Head of caudate nucleus (tissue), 42 donors: ENCODE measurements around the gene HPD.
"Not testable (repeated sequence)": the region's sequence is repeated elsewhere in the genome, so short reads cannot be mapped to it uniquely, and the experiment has no call there.

Source experiments
- DNase-seq, 42 donors: peaks; one replicate each; pipeline versions ENCODE4 v3.0.0 to v3.0.0-alpha.2; 2020 to 2021; ENCODE audit warnings: mixed read lengths in 7 of 42
- intact Hi-C: fragments of 100-400 bp; cut with DNase I; formaldehyde crosslinking; loops from one replicate; pipeline ENCODE4 v1.15.0; 2022

The HPD gene

GRCh38 chr12:121795034-121795968 is 63.4 kb downstream of the HPD start:
- intact Hi-C loops: loop anchor here (5.0 kb wide), 1 partner anchor 92 kb away; the partner anchor contains the start of gene PSMD9
- peak; percentile 64 to 96 (median 90) for DNase-seq

GRCh38 chr12:121794534-121795033 is 64.1 kb downstream of the HPD start:
- intact Hi-C loops: loop anchor here (5.0 kb wide), 2 partner anchors 93 to 97 kb away; partner anchors contain the start of gene PSMD9
- no peak for DNase-seq

GRCh38 chr12:121793838-121794533 is 64.7 kb downstream of the HPD start:
- intact Hi-C loops: loop anchor here (5.0 kb wide), 1 partner anchor 97 kb away; no protein-coding TSS in a partner anchor
- DNase-seq: peak; percentile 68 to 95 (median 88)

GRCh38 chr12:121793440-121793837 is 65.2 kb downstream of the HPD start, which contains the start of gene RHOF:
TSS of gene RHOF (minus strand) at chr12:121793688. CDS start at chr12:121793633, 55 bp downstream.
- intact Hi-C loops: loop anchor here (5.0 kb wide), 1 partner anchor 96 kb away; no protein-coding TSS in a partner anchor
- peak in 3 of 42 donors; percentile 31 to 54 (median 45) for DNase-seq

GRCh38 chr12:121792607-121793439 is 65.8 kb downstream of the HPD start:
- intact Hi-C loops: loop anchor here (5.0 kb wide), 1 partner anchor 96 kb away; no protein-coding TSS in a partner anchor
- DNase-seq: peak in 1 of 42 donors; percentile 5

- intact Hi-C loops: loop anchor here (5.0 kb wide), 1 partner anchor 95 kb away; no protein-coding TSS in a partner anchor
- no peak for DNase-seq
Observed at GRCh38 chr12:121791671-121792551, 66.7 kb downstream of the HPD start.

GRCh38 chr12:121790785-121791184 is 67.9 kb downstream of the HPD start:
- DNase-seq: not testable (repeated sequence)
- intact Hi-C loops: loop anchor here (5.0 kb wide), 1 partner anchor 93 kb away; no protein-coding TSS in a partner anchor

GRCh38 chr12:121789800-121790728 is 68.6 kb downstream of the HPD start:
- DNase-seq: peak in 11 of 42 donors; percentile 37 to 74 (median 52)
- intact Hi-C loops: loop anchor here (5.0 kb wide), 1 partner anchor 93 kb away; no protein-coding TSS in a partner anchor
